Suprapubic skin (tissue), 4 donors: ENCODE data around the gene SLC35G2.

ENCODE experiments used
- CTCF ChIP-seq, 2 donors: fragments of 200-600 bp in 1 of 2; fragments of 450-650 bp in 1 of 2; sonication (generic) in 1 of 2; IDR thresholded peaks; one replicate each; pipeline ENCODE4 v1.5.1; 2016 to 2019; ENCODE audit warnings: antibody characterized with exemption in 2 of 2, mild to moderate bottlenecking in 1 of 2, moderate library complexity in 1 of 2
- EP300 ChIP-seq: sonication (generic); formaldehyde crosslinking; IDR thresholded peaks from one replicate; pipeline ENCODE4 v1.6.1; 2017; ENCODE audit warnings: antibody characterized with exemption
- POLR2A ChIP-seq, 2 donors: fragments of 450-650 bp; IDR thresholded peaks; one replicate each; pipeline ENCODE4 v1.6.1; 2017; ENCODE audit warnings: antibody characterized with exemption in 2 of 2, mild to moderate bottlenecking in 2 of 2, moderate library complexity in 2 of 2
- POLR2AphosphoS5 ChIP-seq, 3 donors: sonication (generic); formaldehyde crosslinking; IDR thresholded peaks; one replicate each; pipeline ENCODE4 v1.6.1; 2017; ENCODE audit warnings: antibody characterized with exemption in 3 of 3

GRCh38 chr3:136869282-136869681 is 50.4 kb downstream of the SLC35G2 start:
- TF ChIP-seq POLR2AphosphoS5 (IDR thresholded peaks at IDR 0.05) = no peak
- TF ChIP-seq POLR2A (IDR thresholded peaks at IDR 0.05) = no peak
- TF ChIP-seq CTCF (IDR thresholded peaks at IDR 0.05) = no peak
- no peak for TF ChIP-seq EP300
